ENCODE data around the gene COG7. TPM values are rescaled to one million over a fixed set of nuclear protein-coding genes. Genes with fewer than 3 reads are reported as not detected.
"Not testable (repeated sequence)": the region's sequence is repeated elsewhere in the genome, so short reads cannot be mapped to it uniquely, and the experiment has no call there.

Gene COG7
- total RNA-seq, 1 experiment from 2014 or later, result 29.4 TPM

DNA sequence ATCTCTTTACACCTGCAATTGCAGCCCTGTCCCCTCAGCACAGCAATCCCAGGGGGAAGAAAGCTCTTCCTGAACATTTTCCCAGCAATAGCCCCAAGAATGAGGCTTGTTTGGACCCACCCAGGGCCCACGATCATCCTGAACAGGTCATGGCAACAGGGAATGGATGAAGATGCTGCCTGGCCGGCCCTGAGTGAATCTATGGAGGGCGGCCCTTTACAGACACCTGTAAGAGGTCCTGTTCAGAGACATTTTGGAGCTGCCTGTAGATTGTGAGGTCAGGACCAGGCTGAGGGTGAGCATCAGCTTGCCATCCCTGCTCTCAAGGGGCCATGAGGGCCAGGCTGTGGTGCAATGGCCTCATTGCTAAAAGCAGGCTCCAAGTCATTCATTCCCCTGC lies 69.1 kb downstream of the COG7 start:
- intact Hi-C loops (cut with micrococcal nuclease; ENCODE audit: unreplicated experiment), result no loop called here
- Mint-ChIP-seq H3K27ac (ENCODE audit: unreplicated experiment) (no peak overlapping the region), H3K4me3 (ENCODE audit: low read depth, unreplicated experiment) (no peak overlapping the region), H3K27me3 (ENCODE audit: unreplicated experiment) (peaks cover 10% of the 10 kb centered on the region), H3K36me3 (ENCODE audit: insufficient read depth, unreplicated experiment) (no peaks in the 10 kb centered on the region), H3K9me3 (ENCODE audit: low read depth, unreplicated experiment) (no peaks in the 10 kb centered on the region), H3K4me1 (ENCODE audit: low read depth, unreplicated experiment) (no peaks in the 10 kb centered on the region)
- CTCF ChIA-PET, result no interaction called here
- TF ChIP-seq, protein P1, sequence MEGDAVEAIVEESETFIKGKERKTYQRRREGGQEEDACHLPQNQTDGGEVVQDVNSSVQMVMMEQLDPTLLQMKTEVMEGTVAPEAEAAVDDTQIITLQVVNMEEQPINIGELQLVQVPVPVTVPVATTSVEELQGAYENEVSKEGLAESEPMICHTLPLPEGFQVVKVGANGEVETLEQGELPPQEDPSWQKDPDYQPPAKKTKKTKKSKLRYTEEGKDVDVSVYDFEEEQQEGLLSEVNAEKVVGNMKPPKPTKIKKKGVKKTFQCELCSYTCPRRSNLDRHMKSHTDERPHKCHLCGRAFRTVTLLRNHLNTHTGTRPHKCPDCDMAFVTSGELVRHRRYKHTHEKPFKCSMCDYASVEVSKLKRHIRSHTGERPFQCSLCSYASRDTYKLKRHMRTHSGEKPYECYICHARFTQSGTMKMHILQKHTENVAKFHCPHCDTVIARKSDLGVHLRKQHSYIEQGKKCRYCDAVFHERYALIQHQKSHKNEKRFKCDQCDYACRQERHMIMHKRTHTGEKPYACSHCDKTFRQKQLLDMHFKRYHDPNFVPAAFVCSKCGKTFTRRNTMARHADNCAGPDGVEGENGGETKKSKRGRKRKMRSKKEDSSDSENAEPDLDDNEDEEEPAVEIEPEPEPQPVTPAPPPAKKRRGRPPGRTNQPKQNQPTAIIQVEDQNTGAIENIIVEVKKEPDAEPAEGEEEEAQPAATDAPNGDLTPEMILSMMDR (IDR thresholded peaks at IDR 0.05; ENCODE audit: unreplicated experiment), result no peak
- no TSS peak for BruUV-seq (replicated peaks)
- no peak for DNase-seq

DNA sequence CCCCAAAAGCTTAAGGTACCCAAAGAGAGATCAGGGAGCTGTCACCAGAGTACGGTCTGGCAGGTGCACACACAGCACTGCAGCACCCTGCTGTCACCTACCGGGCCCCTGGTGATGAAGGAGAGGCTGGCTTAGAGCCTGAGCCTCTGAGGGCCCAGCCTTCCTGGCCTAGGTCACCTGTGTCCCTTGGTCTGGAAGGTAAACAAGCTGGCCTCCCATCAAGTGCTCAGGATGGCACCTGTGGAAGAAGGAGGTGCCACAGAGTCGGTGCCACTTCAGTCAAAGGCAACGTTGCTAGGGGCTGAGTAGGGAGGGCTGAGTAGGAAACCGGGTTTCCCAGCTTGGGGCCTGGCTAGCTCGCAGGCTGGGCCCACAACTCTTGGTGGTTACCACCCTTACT lies 70.7 kb downstream of the COG7 start:
- TF ChIP-seq, protein P1 (IDR thresholded peaks at IDR 0.05; ENCODE audit: unreplicated experiment), result no peak
- H3K36me3 Mint-ChIP-seq (ENCODE audit: insufficient read depth, unreplicated experiment), result no peaks in the 10 kb centered on the region
- peaks cover 26% of the 10 kb centered on the region for H3K27me3 Mint-ChIP-seq (ENCODE audit: unreplicated experiment)
- no peak overlapping the region for H3K4me3 Mint-ChIP-seq (ENCODE audit: low read depth, unreplicated experiment)
- no peaks in the 10 kb centered on the region for H3K4me1 Mint-ChIP-seq (ENCODE audit: low read depth, unreplicated experiment)
- CTCF ChIA-PET, result no interaction called here
- BruUV-seq (replicated peaks), result no TSS peak
- no peaks in the 10 kb centered on the region for H3K9me3 Mint-ChIP-seq (ENCODE audit: low read depth, unreplicated experiment)
- no peak overlapping the region for H3K27ac Mint-ChIP-seq (ENCODE audit: unreplicated experiment)
- DNase-seq, result no peak
- intact Hi-C loops (cut with micrococcal nuclease; ENCODE audit: unreplicated experiment), result no loop called here

DNA sequence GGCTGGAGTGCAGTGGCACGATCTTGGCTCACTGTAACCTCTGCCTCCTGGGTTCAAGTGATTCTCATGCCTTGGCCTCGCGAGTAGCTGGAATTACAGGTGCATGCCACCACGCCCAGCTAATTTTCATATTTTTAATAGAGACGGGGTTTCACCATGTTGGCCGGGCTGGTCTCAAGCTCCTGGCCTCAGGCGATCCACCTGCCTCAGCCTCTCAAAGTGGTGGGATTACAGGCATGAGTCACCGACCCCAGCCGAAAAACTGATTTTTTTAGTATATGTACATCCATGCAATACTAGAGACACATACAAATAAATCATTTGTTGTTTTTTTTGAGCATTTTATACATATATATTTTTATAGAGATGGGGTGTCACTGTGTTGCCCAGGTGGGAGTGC lies 71.3 kb downstream of the COG7 start:
- H3K4me3 Mint-ChIP-seq (ENCODE audit: low read depth, unreplicated experiment); H3K36me3 Mint-ChIP-seq (ENCODE audit: insufficient read depth, unreplicated experiment); H3K4me1 Mint-ChIP-seq (ENCODE audit: low read depth, unreplicated experiment); DNase-seq; BruUV-seq (replicated peaks); H3K9me3 Mint-ChIP-seq (ENCODE audit: low read depth, unreplicated experiment); H3K27ac Mint-ChIP-seq (ENCODE audit: unreplicated experiment); intact Hi-C loops (cut with micrococcal nuclease; ENCODE audit: unreplicated experiment): not testable (repeated sequence)
- peaks cover 32% of the 10 kb centered on the region for H3K27me3 Mint-ChIP-seq (ENCODE audit: unreplicated experiment)
- CTCF ChIA-PET, result interaction anchor here (1.1 kb wide), 1 partner anchor 11 kb away, joined by 4 read pairs; no protein-coding TSS in a partner anchor

DNA sequence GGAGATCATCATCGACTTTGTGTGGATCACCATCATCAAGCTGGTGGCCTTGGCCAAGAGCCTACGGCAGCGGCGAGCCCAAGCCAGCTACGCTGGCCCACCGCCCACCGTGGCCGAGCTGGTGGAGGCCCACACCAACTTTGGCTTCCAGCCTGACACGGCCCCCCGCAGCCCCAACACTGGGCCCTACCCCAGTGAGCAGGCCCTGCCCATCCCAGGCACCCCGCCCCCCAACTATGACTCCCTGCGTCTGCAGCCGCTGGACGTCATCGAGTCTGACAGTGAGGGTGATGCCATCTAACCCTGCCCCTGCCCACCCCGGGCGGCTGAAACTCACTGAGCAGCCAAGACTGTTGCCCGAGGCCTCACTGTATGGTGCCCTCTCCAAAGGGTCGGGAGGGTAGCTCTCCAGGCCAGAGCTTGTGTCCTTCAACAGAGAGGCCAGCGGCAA lies 72.5 kb downstream of the COG7 start:
- CTCF ChIA-PET, result no interaction called here
- TF ChIP-seq, protein P1 (IDR thresholded peaks at IDR 0.05; ENCODE audit: unreplicated experiment), result no peak
- no peak overlapping the region for H3K27ac Mint-ChIP-seq (ENCODE audit: unreplicated experiment)
- DNase-seq, result no peak
- no TSS peak for BruUV-seq (replicated peaks)
- no peaks in the 10 kb centered on the region for H3K36me3 Mint-ChIP-seq (ENCODE audit: insufficient read depth, unreplicated experiment)
- H3K27me3 Mint-ChIP-seq (ENCODE audit: unreplicated experiment), result peaks cover 44% of the 10 kb centered on the region
- no peaks in the 10 kb centered on the region for H3K4me1 Mint-ChIP-seq (ENCODE audit: low read depth, unreplicated experiment)
- intact Hi-C loops (cut with micrococcal nuclease; ENCODE audit: unreplicated experiment), result no loop called here
- H3K9me3 Mint-ChIP-seq (ENCODE audit: low read depth, unreplicated experiment), result no peaks in the 10 kb centered on the region
- H3K4me3 Mint-ChIP-seq (ENCODE audit: low read depth, unreplicated experiment), result no peak overlapping the region

DNA sequence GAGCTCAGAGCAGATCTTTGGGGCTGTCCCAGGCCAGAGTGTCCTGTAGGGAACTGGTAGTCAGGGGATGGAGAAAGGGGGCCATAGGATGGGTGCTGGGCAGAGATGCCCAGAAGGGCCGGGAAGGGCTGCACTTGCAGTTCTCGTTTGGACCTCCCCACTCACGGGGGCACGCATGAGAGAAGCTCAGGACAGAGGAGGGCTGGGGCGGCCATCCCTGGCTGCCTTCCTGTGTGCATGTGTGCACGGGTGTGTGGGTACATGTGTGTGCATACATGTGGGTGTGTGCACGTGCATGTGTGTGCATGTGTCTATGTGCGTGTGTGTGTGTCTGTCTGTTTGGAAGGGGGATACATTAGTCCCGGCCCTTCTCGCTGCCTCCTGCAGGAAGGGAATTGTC lies 73.3 kb downstream of the COG7 start:
- Mint-ChIP-seq H3K27me3 (ENCODE audit: unreplicated experiment) (peaks cover 50% of the 10 kb centered on the region), H3K4me1 (ENCODE audit: low read depth, unreplicated experiment) (no peaks in the 10 kb centered on the region), H3K4me3 (ENCODE audit: low read depth, unreplicated experiment) (no peak overlapping the region), H3K9me3 (ENCODE audit: low read depth, unreplicated experiment) (no peaks in the 10 kb centered on the region), H3K27ac (ENCODE audit: unreplicated experiment) (no peak overlapping the region), H3K36me3 (ENCODE audit: insufficient read depth, unreplicated experiment) (no peaks in the 10 kb centered on the region)
- DNase-seq, result no peak
- TF ChIP-seq, protein P1 (IDR thresholded peaks at IDR 0.05; ENCODE audit: unreplicated experiment), result no peak
- no TSS peak for BruUV-seq (replicated peaks)
- intact Hi-C loops (cut with micrococcal nuclease; ENCODE audit: unreplicated experiment), result loop anchor here (5.0 kb wide), 1 partner anchor 197 kb away; the partner anchor contains the start of gene SCNN1G
- CTCF ChIA-PET, result no interaction called here
